ENCODE data around the gene RELL1. TPM values are rescaled to one million over a fixed set of nuclear protein-coding genes. Genes with fewer than 3 reads are reported as not detected.
"Not testable (repeated sequence)": the region's sequence is repeated elsewhere in the genome, so short reads cannot be mapped to it uniquely, and the experiment has no call there.

The RELL1 gene
- total RNA-seq, 1 donor from 2014 or later = 23.1 TPM

DNA sequence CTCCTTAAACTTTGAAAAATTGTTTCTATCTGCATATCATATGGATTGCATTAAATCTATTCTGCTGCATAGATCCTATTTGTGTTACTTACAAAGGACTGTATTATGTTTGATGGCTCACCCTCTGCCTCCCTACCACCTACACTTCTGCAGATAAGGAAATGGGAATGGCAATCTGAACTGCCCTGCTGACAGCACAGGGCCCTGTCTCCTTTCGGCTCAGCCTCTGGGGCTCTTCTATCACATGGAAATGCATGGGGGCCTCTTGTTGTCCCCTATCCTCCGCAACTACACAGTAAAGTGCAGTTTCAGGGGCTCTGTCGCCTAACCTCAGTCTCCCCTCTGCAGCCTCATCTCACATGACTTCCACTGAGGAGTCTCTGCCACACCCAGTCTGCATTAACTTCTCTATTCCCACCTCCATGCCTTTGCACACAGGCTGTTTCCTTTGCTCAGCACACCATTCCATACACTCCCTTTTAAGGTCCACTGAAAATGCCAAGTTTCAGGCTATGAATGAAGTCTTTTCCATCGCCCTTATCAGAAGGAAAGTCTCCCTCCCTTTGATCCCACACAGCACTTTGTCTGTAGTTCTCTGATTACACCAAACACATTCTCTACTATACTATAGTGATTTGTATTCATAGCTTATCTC lies 12.5 kb downstream of the RELL1 start:
- H3K27me3 Mint-ChIP-seq (ENCODE audit: low read depth, unreplicated experiment) = no peaks in the 10 kb centered on the region
- no peak overlapping the region for H3K4me3 ChIP-seq (ENCODE audit: insufficient read depth, low read depth, low read length)
- no peaks in the 10 kb centered on the region for H3K9me3 ChIP-seq (ENCODE audit: insufficient read depth, low read depth, low read length)
- DNase-seq (ENCODE audit: low read depth) = no peak
- H3K4me2 ChIP-seq (ENCODE audit: low read length) = no peak overlapping the region
- peaks cover 18% of the 10 kb centered on the region for H3K4me1 Mint-ChIP-seq (ENCODE audit: low read depth, unreplicated experiment)
- H3K36me3 Mint-ChIP-seq (ENCODE audit: low read depth, unreplicated experiment) = no peaks in the 10 kb centered on the region
- H3K4me1 ChIP-seq (ENCODE audit: insufficient read depth, low read length) = peaks cover 6% of the 10 kb centered on the region
- H3K27ac ChIP-seq (ENCODE audit: low read depth, low read length) = no peak overlapping the region
- peaks cover 20% of the 10 kb centered on the region for H4K20me1 ChIP-seq (ENCODE audit: insufficient read depth, low read length)
- TF ChIP-seq EZH2 (IDR thresholded peaks at IDR 0.05; ENCODE audit: insufficient read depth, low read length) (no peak), CTCF (IDR thresholded peaks at IDR 0.05; ENCODE audit: insufficient read depth, low read depth, low read length) (no peak)
- H3K9ac ChIP-seq (ENCODE audit: low read length) = no peak overlapping the region
- H2AFZ ChIP-seq (ENCODE audit: low read depth, low read length) = peak overlapping the region; percentile 26
- H3K27ac Mint-ChIP-seq (ENCODE audit: unreplicated experiment) = no peak overlapping the region
- no peaks in the 10 kb centered on the region for H3K9me3 Mint-ChIP-seq (ENCODE audit: unreplicated experiment)
- peaks cover 20% of the 10 kb centered on the region for H3K79me2 ChIP-seq (ENCODE audit: insufficient read depth, low read length)
- no peaks in the 10 kb centered on the region for H3K36me3 ChIP-seq (ENCODE audit: insufficient read depth, low read length)
- H3K27me3 ChIP-seq (ENCODE audit: insufficient read depth, low read length) = no peaks in the 10 kb centered on the region
- no peak for FAIRE-seq
- H3K4me3 Mint-ChIP-seq (ENCODE audit: unreplicated experiment) = no peak overlapping the region

DNA sequence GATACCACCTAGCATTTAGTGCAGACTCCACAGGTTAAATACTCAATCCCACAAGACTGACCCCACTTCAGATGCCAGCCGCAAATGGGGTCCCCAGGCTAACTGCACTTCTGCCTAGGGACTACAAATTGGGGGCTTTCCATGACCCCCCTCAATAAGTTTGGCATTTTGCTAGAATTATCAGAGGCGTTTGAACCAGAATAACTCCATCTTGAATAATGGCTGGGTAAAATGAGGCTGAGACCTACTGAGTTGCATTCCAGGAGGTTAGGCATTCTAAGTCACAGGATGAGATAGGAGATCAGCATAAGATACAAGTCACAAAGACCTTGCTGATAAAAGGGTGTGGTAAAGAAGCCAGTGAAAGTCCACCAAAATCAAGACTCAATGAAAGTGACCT lies 15.1 kb downstream of the RELL1 start:
- no peaks in the 10 kb centered on the region for H3K27me3 ChIP-seq (ENCODE audit: insufficient read depth, low read length)
- H3K27me3 Mint-ChIP-seq (ENCODE audit: low read depth, unreplicated experiment) = no peaks in the 10 kb centered on the region
- H3K4me2 ChIP-seq (ENCODE audit: low read length) = no peak overlapping the region
- H3K79me2 ChIP-seq (ENCODE audit: insufficient read depth, low read length) = peaks cover 12% of the 10 kb centered on the region
- FAIRE-seq (no peak), DNase-seq (ENCODE audit: low read depth) (no peak)
- no peaks in the 10 kb centered on the region for H3K9me3 Mint-ChIP-seq (ENCODE audit: unreplicated experiment)
- no peak overlapping the region for H3K4me3 ChIP-seq (ENCODE audit: insufficient read depth, low read depth, low read length)
- no peaks in the 10 kb centered on the region for H3K9me3 ChIP-seq (ENCODE audit: insufficient read depth, low read depth, low read length)
- no peak overlapping the region for H2AFZ ChIP-seq (ENCODE audit: low read depth, low read length)
- H3K36me3 ChIP-seq (ENCODE audit: insufficient read depth, low read length) = no peaks in the 10 kb centered on the region
- no peak overlapping the region for H3K9ac ChIP-seq (ENCODE audit: low read length)
- peaks cover 16% of the 10 kb centered on the region for H4K20me1 ChIP-seq (ENCODE audit: insufficient read depth, low read length)
- H3K27ac ChIP-seq (ENCODE audit: low read depth, low read length) = no peak overlapping the region
- peaks cover 23% of the 10 kb centered on the region for H3K4me1 ChIP-seq (ENCODE audit: insufficient read depth, low read length)
- peaks cover 31% of the 10 kb centered on the region for H3K4me1 Mint-ChIP-seq (ENCODE audit: low read depth, unreplicated experiment)
- no peaks in the 10 kb centered on the region for H3K36me3 Mint-ChIP-seq (ENCODE audit: low read depth, unreplicated experiment)
- TF ChIP-seq EZH2 (IDR thresholded peaks at IDR 0.05; ENCODE audit: insufficient read depth, low read length) (no peak), CTCF (IDR thresholded peaks at IDR 0.05; ENCODE audit: insufficient read depth, low read depth, low read length) (no peak)
- no peak overlapping the region for H3K4me3 Mint-ChIP-seq (ENCODE audit: unreplicated experiment)
- H3K27ac Mint-ChIP-seq (ENCODE audit: unreplicated experiment) = no peak overlapping the region

GRCh38 chr4:37670249-37670648 lies 15.9 kb downstream of the RELL1 start:
- no peak for DNase-seq (ENCODE audit: low read depth)
- H3K36me3 Mint-ChIP-seq (ENCODE audit: low read depth, unreplicated experiment) = no peaks in the 10 kb centered on the region
- peaks cover 33% of the 10 kb centered on the region for H3K4me1 Mint-ChIP-seq (ENCODE audit: low read depth, unreplicated experiment)
- no peak for FAIRE-seq
- no peak overlapping the region for H3K27ac Mint-ChIP-seq (ENCODE audit: unreplicated experiment)
- H3K4me3 ChIP-seq (ENCODE audit: insufficient read depth, low read depth, low read length) = no peak overlapping the region
- no peaks in the 10 kb centered on the region for H3K27me3 Mint-ChIP-seq (ENCODE audit: low read depth, unreplicated experiment)
- no peaks in the 10 kb centered on the region for H3K36me3 ChIP-seq (ENCODE audit: insufficient read depth, low read length)
- no peak for TF ChIP-seq EZH2 (IDR thresholded peaks at IDR 0.05; ENCODE audit: insufficient read depth, low read length)
- no peak for TF ChIP-seq CTCF (IDR thresholded peaks at IDR 0.05; ENCODE audit: insufficient read depth, low read depth, low read length)
- no peak overlapping the region for H3K4me3 Mint-ChIP-seq (ENCODE audit: unreplicated experiment)
- no peak overlapping the region for H3K27ac ChIP-seq (ENCODE audit: low read depth, low read length)
- H4K20me1 ChIP-seq (ENCODE audit: insufficient read depth, low read length) = peaks cover 16% of the 10 kb centered on the region
- no peak overlapping the region for H3K9ac ChIP-seq (ENCODE audit: low read length)
- H3K27me3 ChIP-seq (ENCODE audit: insufficient read depth, low read length) = no peaks in the 10 kb centered on the region
- H3K9me3 ChIP-seq (ENCODE audit: insufficient read depth, low read depth, low read length) = no peaks in the 10 kb centered on the region
- H3K79me2 ChIP-seq (ENCODE audit: insufficient read depth, low read length) = peaks cover 10% of the 10 kb centered on the region
- H2AFZ ChIP-seq (ENCODE audit: low read depth, low read length) = no peak overlapping the region
- no peaks in the 10 kb centered on the region for H3K9me3 Mint-ChIP-seq (ENCODE audit: unreplicated experiment)
- H3K4me2 ChIP-seq (ENCODE audit: low read length) = no peak overlapping the region
- H3K4me1 ChIP-seq (ENCODE audit: insufficient read depth, low read length) = peaks cover 29% of the 10 kb centered on the region

DNA sequence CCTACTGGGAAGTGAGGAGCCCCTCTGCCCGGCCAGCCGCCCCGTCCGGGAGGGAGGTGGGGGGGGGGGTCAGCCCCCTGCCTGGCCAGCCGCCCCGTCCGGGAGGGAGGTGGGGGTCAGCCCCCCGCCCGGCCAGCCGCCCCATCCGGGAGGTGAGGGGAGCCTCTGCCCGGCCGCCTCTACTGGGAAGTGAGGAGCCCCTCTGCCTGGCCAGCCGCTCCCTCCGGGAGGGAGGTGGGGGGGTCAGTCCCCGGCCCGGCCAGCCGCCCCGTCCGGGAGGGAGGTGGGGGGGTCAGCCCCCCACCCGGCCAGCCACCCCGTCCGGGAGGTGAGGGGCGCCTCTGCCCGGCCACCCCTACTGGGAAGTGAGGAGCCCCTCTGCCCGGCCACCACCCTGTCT lies 17.1 kb downstream of the RELL1 start:
- not testable (repeated sequence) for DNase-seq (ENCODE audit: low read depth); H3K4me3 ChIP-seq (ENCODE audit: insufficient read depth, low read depth, low read length); H3K79me2 ChIP-seq (ENCODE audit: insufficient read depth, low read length); H3K27ac ChIP-seq (ENCODE audit: low read depth, low read length); H2AFZ ChIP-seq (ENCODE audit: low read depth, low read length); H3K27ac Mint-ChIP-seq (ENCODE audit: unreplicated experiment); H3K27me3 Mint-ChIP-seq (ENCODE audit: low read depth, unreplicated experiment); H3K27me3 ChIP-seq (ENCODE audit: insufficient read depth, low read length); H3K4me2 ChIP-seq (ENCODE audit: low read length); H3K36me3 ChIP-seq (ENCODE audit: insufficient read depth, low read length); FAIRE-seq; H3K9ac ChIP-seq (ENCODE audit: low read length); H3K4me3 Mint-ChIP-seq (ENCODE audit: unreplicated experiment); H3K36me3 Mint-ChIP-seq (ENCODE audit: low read depth, unreplicated experiment); H3K9me3 Mint-ChIP-seq (ENCODE audit: unreplicated experiment); H3K9me3 ChIP-seq (ENCODE audit: insufficient read depth, low read depth, low read length); H4K20me1 ChIP-seq (ENCODE audit: insufficient read depth, low read length)
- peaks cover 34% of the 10 kb centered on the region for H3K4me1 ChIP-seq (ENCODE audit: insufficient read depth, low read length)
- peaks cover 39% of the 10 kb centered on the region for H3K4me1 Mint-ChIP-seq (ENCODE audit: low read depth, unreplicated experiment)
